Left renal cortex interstitium (tissue), 4 donors: ENCODE measurements around the gene PCAT6. TPM values are rescaled to one million over a fixed set of nuclear protein-coding genes. Genes with fewer than 3 reads are reported as not detected.
A peak's percentile ranks its signal among the peaks of the same experiment; 100 is the strongest.
"Not testable (repeated sequence)": the region's sequence is repeated elsewhere in the genome, so short reads cannot be mapped to it uniquely, and the experiment has no call there.

Source experiments
- DNase-seq, 4 donors: peaks; one replicate each; pipeline ENCODE4 v3.0.0-alpha.2; 2013; ENCODE audit warnings: low read depth in 4 of 4, low spot score in 2 of 4, missing footprints in 1 of 4
- polyA plus RNA-seq, 4 donors: library from polyadenylated mRNA; unstranded; fragments of 120-200 nt; gene quantifications; one replicate each; pipeline ENCODE4 v1.2.1, GENCODE V29; 2013; ENCODE audit not compliant: insufficient read length in 4 of 4

PCAT6 gene
- polyA plus RNA-seq, 4 donors: 3.6 to 5.1 (median 4.5) TPM

- peak in 2 of 4 donors; percentile 24 to 50 for DNase-seq
Observed at GRCh38 chr1:202806845-202807450, 3.8 kb upstream of the PCAT6 start.

DNA sequence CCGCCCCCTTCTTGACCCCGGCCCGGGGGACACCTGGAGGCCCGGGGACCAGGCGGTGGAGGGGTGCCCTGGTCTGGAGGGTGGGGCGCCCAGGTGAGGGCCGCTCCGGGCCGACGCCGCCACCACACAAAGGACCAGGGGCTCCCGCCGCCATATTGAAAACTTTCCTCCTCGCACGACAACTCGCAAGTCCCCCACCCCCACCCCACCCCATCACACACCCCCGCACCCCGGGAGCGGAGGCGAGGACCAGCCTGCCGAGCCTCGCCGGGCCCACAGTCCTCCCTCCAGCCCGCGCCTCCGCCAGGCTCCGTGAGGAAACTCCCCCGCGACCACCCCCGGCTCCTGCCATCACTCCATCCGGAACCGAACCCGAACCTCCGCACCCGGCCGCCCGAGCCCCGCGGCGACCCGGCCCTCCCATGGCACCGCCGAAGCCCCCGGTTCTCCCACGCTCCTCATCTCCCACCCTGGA is 3.3 kb upstream of the PCAT6 start:
- peak in 1 of 4 donors; percentile 32 for DNase-seq

GRCh38 chr1:202807926-202808757 is 2.6 kb upstream of the PCAT6 start, which contains the start of gene KDM5B:
Gene KDM5B (minus strand): TSS chr1:202808421. CDS start chr1:202808305, 116 bp downstream.
- DNase-seq: peak in 3 of 4 donors; percentile 56 to 68 (median 63)

- no peak for DNase-seq
Observed at GRCh38 chr1:202809597-202810159, 1.1 kb upstream of the PCAT6 start.

- DNase-seq: no peak
Observed at GRCh38 chr1:202810193-202810614, 550 bp upstream of the PCAT6 start.

GRCh38 chr1:202811296-202812175 is 782 bp downstream of the PCAT6 start:
- DNase-seq: peak in 1 of 4 donors; percentile 15

DNA sequence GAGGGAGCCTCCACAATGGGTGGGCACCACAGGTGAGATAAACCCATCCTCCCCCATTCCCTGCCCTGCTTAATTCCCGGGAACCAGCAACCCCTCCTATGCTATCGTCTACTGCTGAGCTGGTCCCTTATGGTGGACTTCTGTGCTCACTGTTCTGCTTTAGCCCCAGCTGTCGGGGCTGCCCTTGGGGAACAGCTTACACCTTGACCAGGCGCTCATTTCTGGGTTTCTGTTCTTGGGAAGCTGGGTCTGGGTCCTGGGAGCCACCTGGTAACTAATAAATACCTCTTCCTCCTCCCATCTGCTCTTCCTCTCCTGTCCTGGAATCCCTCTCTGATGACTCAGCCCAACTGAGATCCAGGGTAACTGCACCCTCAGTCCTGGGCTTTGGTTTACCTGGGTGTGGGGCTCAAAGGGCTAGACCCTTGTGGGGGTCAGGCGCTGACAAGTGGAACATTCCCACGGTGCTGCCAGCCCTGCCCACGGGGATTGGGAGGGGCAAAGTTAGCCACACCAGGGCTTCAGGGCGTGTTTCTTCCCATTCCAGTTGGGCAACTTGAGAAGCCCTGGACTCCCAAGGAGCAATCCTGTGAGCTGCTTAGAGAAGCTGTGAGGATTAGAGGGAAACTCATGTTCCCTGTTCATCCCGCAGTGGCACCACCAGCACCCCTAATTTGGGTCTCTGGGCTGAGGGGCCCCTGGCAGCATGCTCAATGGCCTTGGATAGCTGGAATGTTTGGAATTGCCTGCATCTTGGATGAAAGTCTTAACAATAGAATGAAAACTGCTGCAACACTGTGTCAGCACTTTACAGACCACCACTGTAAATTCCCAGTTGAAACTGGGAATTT is 1.6 kb downstream of the PCAT6 start:
- DNase-seq: no peak

DNA sequence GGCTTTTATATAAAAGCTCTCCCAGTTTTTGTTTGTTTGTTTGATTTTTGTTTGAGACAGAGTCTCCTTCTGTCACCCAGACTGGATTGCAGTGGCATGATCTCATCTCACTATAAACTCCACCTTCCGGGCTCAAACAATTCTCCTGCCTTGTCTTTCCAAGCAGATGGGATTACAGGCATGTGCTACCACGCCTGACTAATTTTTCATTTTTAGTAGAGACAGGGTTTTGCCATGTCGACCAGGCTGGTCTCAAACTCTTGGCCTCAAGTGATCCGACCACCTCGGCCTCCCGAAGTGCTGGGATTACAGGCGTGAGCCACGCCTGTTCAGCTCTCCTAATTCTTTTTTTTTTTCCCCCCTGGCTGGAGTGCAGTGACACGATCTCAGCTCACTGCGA is 4.4 kb downstream of the PCAT6 start:
- no peak for DNase-seq

- no peak for DNase-seq
Observed at GRCh38 chr1:202818819-202819218, 8.1 kb downstream of the PCAT6 start.

- no peak for DNase-seq
Observed at GRCh38 chr1:202821467-202821866, 10.7 kb downstream of the PCAT6 start.

GRCh38 chr1:202825748-202826147 is 15.0 kb downstream of the PCAT6 start:
- no peak for DNase-seq

- DNase-seq: not testable (repeated sequence)
Observed at GRCh38 chr1:202829223-202829622, 18.5 kb downstream of the PCAT6 start.

DNA sequence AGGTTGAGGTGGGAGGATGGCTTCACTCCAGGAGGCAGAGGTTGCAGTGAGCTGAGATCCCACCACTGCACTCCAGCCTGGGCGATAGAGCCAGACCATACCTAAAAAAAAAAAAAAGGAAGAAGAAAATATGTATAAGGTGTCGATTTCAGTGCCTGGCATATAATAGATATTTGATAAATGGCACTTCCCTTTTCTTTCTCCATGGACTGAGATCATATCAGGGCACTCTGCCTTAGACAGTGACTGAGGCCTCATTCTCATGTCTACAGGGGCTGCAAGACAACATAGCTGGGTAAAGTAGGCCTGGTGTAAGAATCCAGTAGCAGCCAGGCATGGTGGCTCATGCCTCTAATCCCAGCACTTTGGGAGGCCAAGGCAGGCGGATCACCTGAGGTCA is 21.2 kb downstream of the PCAT6 start:
- DNase-seq: no peak

- DNase-seq: no peak
Observed at GRCh38 chr1:202834771-202835547, 24.2 kb downstream of the PCAT6 start.

GRCh38 chr1:202835548-202836072 is 24.9 kb downstream of the PCAT6 start:
- no peak for DNase-seq

DNA sequence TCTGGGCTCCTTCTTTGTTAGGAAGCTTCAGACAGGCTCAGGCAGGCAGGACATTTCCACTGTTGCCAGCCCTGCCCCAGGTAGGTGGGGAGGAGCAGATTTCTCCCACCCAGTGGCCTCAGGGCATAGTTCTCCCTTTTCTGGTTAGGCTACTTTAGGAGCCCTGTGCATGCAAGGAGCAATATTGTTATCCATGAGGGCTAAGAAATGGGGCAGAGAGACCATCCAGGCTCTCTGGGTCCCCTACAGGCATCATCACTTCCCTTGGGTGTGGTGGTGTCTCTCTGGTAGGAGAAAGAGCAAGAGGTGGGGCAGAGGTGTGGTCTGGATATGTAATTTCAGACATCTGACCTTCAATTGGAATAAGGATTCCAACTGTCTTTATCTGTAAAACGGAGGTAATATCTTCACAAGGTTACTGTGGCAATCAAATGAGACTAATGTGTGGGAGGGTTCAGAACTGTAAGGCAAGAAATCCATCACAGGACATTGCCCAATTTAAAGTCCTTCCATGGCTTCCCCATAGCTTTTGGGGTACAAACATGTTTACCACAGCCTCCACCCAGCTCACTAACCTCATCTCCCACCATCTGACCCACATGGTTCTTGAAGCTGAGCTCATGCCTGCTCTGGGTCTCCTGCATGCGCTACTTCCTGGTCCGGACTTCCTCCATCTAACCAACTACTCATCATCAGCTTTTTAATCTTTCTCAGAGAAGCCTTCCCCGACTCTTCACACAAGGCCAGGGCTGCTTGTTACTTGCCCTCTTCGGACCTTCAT is 26.1 kb downstream of the PCAT6 start:
- DNase-seq: no peak

GRCh38 chr1:202837746-202838262 is 27.1 kb downstream of the PCAT6 start:
- no peak for DNase-seq

GRCh38 chr1:202843081-202843480 is 32.3 kb downstream of the PCAT6 start:
- DNase-seq: no peak
